Neural cell (in vitro differentiated cells): ENCODE data around the gene CCDC158.
"Not testable (repeated sequence)": the region's sequence is repeated elsewhere in the genome, so short reads cannot be mapped to it uniquely, and the experiment has no call there.

Experiments
- CTCF ChIP-seq: fragments of 450-650 bp; IDR thresholded peaks from 2 replicates; pipeline ENCODE4 v1.5.1; 2014; ENCODE audit warnings: antibody characterized with exemption, mild to moderate bottlenecking, moderate library complexity; ENCODE audit not compliant: poor library complexity, severe bottlenecking
- EZH2 ChIP-seq: fragments of 200-600, 300-800 bp; shearing (Covaris generic), sonication (generic); IDR thresholded peaks from 2 replicates; pipeline ENCODE4 v1.6.1; 2014; ENCODE audit warnings: antibody characterized with exemption, low read length, borderline replicate concordance, mild to moderate bottlenecking; ENCODE audit not compliant: insufficient read depth, poor library complexity, severe bottlenecking
- MXI1 ChIP-seq: fragments of 450-650 bp; conservative IDR thresholded peaks from 2 replicates; pipeline ENCODE4 v1.6.1; 2014; ENCODE audit warnings: antibody characterized with exemption, mild to moderate bottlenecking; ENCODE audit not compliant: poor library complexity, severe bottlenecking

GRCh38 chr4:76287811-76288210, 133.1 kb downstream of the CCDC158 start:
- not testable (repeated sequence) for TF ChIP-seq CTCF, EZH2, MXI1
